ENCODE data around the gene GLIS2. TPM values are rescaled to one million over a fixed set of nuclear protein-coding genes. Genes with fewer than 3 reads are reported as not detected.
A peak's percentile ranks its signal among the peaks of the same experiment; 100 is the strongest.

Gene GLIS2
- total RNA-seq, 1 experiment from 2014 or later, result 23.0 TPM

- H3K27ac Mint-ChIP-seq, result peak overlapping the region; percentile 83
- H3K27me3 Mint-ChIP-seq (ENCODE audit: low read depth), result no peaks in the 10 kb centered on the region
- no peaks in the 10 kb centered on the region for H3K9me3 Mint-ChIP-seq
- ChIA-PET POLR2A (interaction anchor here (1.0 to 2.1 kb wide), 5 partner anchors 9 to 97 kb away, joined by 3 to 7 read pairs (median 4); no protein-coding TSS in a partner anchor), CTCF (interaction anchor here (0.6 to 12.3 kb wide), 14 partner anchors 8 to 107 kb away, joined by 3 to 185 read pairs (median 6); partner anchors contain the start of genes PAM16 and TFAP4)
- TF ChIP-seq ZNF121 (CRISPR knock-in tag; IDR thresholded peaks at IDR 0.05), result no peak
- TF ChIP-seq ZNF138 (CRISPR knock-in tag; conservative IDR thresholded peaks at IDR 0.05), result 0 out of 2 replicates have a peak, but pooled peaks have one; percentile 35
- H3K4me1 Mint-ChIP-seq, result peaks cover 36% of the 10 kb centered on the region
- peaks cover 12% of the 10 kb centered on the region for H3K36me3 Mint-ChIP-seq
- DNase-seq (ENCODE audit: low spot score) (no peak), ATAC-seq (no peak)
- H3K4me3 Mint-ChIP-seq, result no peak overlapping the region
These were observed 18.4 kb upstream of the GLIS2 start for GRCh38 chr16:4297480-4297879.

- Mint-ChIP-seq H3K27me3 (ENCODE audit: low read depth) (no peaks in the 10 kb centered on the region), H3K36me3 (peaks cover 12% of the 10 kb centered on the region), H3K4me1 (peaks cover 27% of the 10 kb centered on the region), H3K4me3 (no peak overlapping the region), H3K27ac (peak overlapping the region; percentile 98), H3K9me3 (no peaks in the 10 kb centered on the region)
- CTCF ChIA-PET, result interaction anchor here (0.7 to 12.3 kb wide), 12 partner anchors 9 to 104 kb away, joined by 3 to 185 read pairs (median 6); partner anchors contain the start of gene TFAP4
- ATAC-seq (peak; percentile 87), DNase-seq (ENCODE audit: low spot score) (peak; percentile 76)
- no peak for TF ChIP-seq ATF6 (CRISPR knock-in tag; IDR thresholded peaks at IDR 0.05)
- peak; percentile 94 for TF ChIP-seq ZNF121 (CRISPR knock-in tag; IDR thresholded peaks at IDR 0.05)
- POLR2A ChIA-PET, result interaction anchor here (0.6 to 1.6 kb wide), 5 partner anchors 10 to 98 kb away, joined by 3 to 5 read pairs (median 4); partner anchors contain the start of gene GLIS2
These were observed 16.9 kb upstream of the GLIS2 start for GRCh38 chr16:4298761-4299522.

GRCh38 chr16:4301177-4301576, 14.7 kb upstream of the GLIS2 start:
- H3K4me3 Mint-ChIP-seq, result no peak overlapping the region
- H3K36me3 Mint-ChIP-seq, result peaks cover 14% of the 10 kb centered on the region
- no peaks in the 10 kb centered on the region for H3K9me3 Mint-ChIP-seq
- TF ChIP-seq ZNF512 (CRISPR knock-in tag; IDR thresholded peaks at IDR 0.05; ENCODE audit: borderline replicate concordance) (no peak), PRDM15 (CRISPR knock-in tag; IDR thresholded peaks at IDR 0.05) (no peak), FOXJ3 (CRISPR knock-in tag; IDR thresholded peaks at IDR 0.05; ENCODE audit: borderline replicate concordance) (no peak), JAZF1 (CRISPR knock-in tag; IDR thresholded peaks at IDR 0.05) (no peak), ZNF423 (CRISPR knock-in tag; IDR thresholded peaks at IDR 0.05) (no peak)
- ATAC-seq (no peak), DNase-seq (ENCODE audit: low spot score) (no peak)
- no peaks in the 10 kb centered on the region for H3K27me3 Mint-ChIP-seq (ENCODE audit: low read depth)
- H3K4me1 Mint-ChIP-seq, result peaks cover 30% of the 10 kb centered on the region
- H3K27ac Mint-ChIP-seq, result peak overlapping the region; percentile 36; the same call in 1 of the 2 replicates
- POLR2A ChIA-PET, result no interaction called here
- CTCF ChIA-PET, result interaction anchor here (1.0 to 5.0 kb wide), 2 partner anchors 8 to 28 kb away, joined by 3 to 24 read pairs; partner anchors contain the start of gene TFAP4

- H3K36me3 Mint-ChIP-seq, result peaks cover 14% of the 10 kb centered on the region
- POLR2A ChIA-PET, result interaction anchor here (0.7 kb wide), 2 partner anchors 31 to 142 kb away, joined by 4 to 6 read pairs; no protein-coding TSS in a partner anchor
- no peaks in the 10 kb centered on the region for H3K9me3 Mint-ChIP-seq
- peaks cover 37% of the 10 kb centered on the region for H3K4me1 Mint-ChIP-seq
- no peak overlapping the region for H3K27ac Mint-ChIP-seq
- ATAC-seq (no peak), DNase-seq (ENCODE audit: low spot score) (no peak)
- CTCF ChIA-PET, result interaction anchor here (0.6 to 5.0 kb wide), 5 partner anchors 8 to 30 kb away, joined by 3 to 24 read pairs (median 4); partner anchors contain the start of gene TFAP4
- H3K27me3 Mint-ChIP-seq (ENCODE audit: low read depth), result no peaks in the 10 kb centered on the region
- H3K4me3 Mint-ChIP-seq, result no peak overlapping the region
- TF ChIP-seq PRRX2 (CRISPR knock-in tag; IDR thresholded peaks at IDR 0.05) (no peak), MAX (CRISPR knock-in tag; IDR thresholded peaks at IDR 0.05) (no peak), ZNF263 (CRISPR knock-in tag; IDR thresholded peaks at IDR 0.05; ENCODE audit: low read depth) (no peak), ETV6 (CRISPR knock-in tag; IDR thresholded peaks at IDR 0.05) (no peak), ELF4 (CRISPR knock-in tag; IDR thresholded peaks at IDR 0.05; ENCODE audit: low read depth) (no peak), ESRRA (CRISPR knock-in tag; IDR thresholded peaks at IDR 0.05; ENCODE audit: borderline replicate concordance) (no peak), E2F5 (CRISPR knock-in tag; IDR thresholded peaks at IDR 0.05) (no peak), ZNF121 (CRISPR knock-in tag; IDR thresholded peaks at IDR 0.05) (no peak)
These were observed 13.9 kb upstream of the GLIS2 start for GRCh38 chr16:4301968-4302367.
